Peyer's patch (tissue), 4 donors: ENCODE results near the gene ZSCAN2.

ENCODE experiments used
- CTCF ChIP-seq, 6 experiments: fragments of 450-650 bp in 4 of 6; fragments of 200-600 bp in 2 of 6; sonication (generic) in 1 of 6; IDR thresholded peaks; one replicate each; pipeline ENCODE4 v1.5.1; 2017 to 2019; ENCODE audit warnings: antibody characterized with exemption in 6 of 6, mild to moderate bottlenecking in 3 of 6, moderate library complexity in 1 of 6
- POLR2A ChIP-seq, 2 donors: fragments of 450-650 bp; IDR thresholded peaks; one replicate each; pipeline ENCODE4 v1.5.1; 2017; ENCODE audit warnings: antibody characterized with exemption in 2 of 2, mild to moderate bottlenecking in 2 of 2, moderate library complexity in 2 of 2

GRCh38 chr15:84634228-84634837 is 33.5 kb downstream of the ZSCAN2 start:
- TF ChIP-seq CTCF (IDR thresholded peaks at IDR 0.05) (no peak), POLR2A (IDR thresholded peaks at IDR 0.05) (no peak)
